Kidney (tissue), 14 donors: ENCODE results near the gene MOB3C. TPM values are rescaled to one million over a fixed set of nuclear protein-coding genes. Genes with fewer than 3 reads are reported as not detected.
A peak's percentile ranks its signal among the peaks of the same experiment; 100 is the strongest.

ENCODE experiments used
- DNase-seq, 5 donors: peaks; one replicate each; pipeline ENCODE4 v3.0.0-alpha.2; 2013 to 2020
- FAIRE-seq: peaks from 2 replicates; lab custom pipeline; 2012; peaks lifted over from hg19 to GRCh38; lab: Jason Lieb, UNC
- H3K27ac ChIP-seq, 2 donors: one replicate each; pipeline ENCODE4 v1.7.0; 2013; ENCODE audit warnings: low read depth in 2 of 2, low read length in 2 of 2, inconsistent platforms in 1 of 2
- H3K27me3 ChIP-seq: one replicate; pipeline ENCODE4 v1.7.1; 2013; ENCODE audit warnings: low read length, inconsistent platforms; ENCODE audit not compliant: control insufficient read depth, insufficient read depth
- H3K36me3 ChIP-seq, 3 donors: one replicate each; pipeline versions ENCODE4 v1.7.0 to v1.7.1; 2013; ENCODE audit warnings: low read length in 3 of 3, control low read depth in 1 of 3, inconsistent platforms in 1 of 3; ENCODE audit not compliant: insufficient read depth in 3 of 3, control insufficient read depth in 2 of 3
- H3K4me1 ChIP-seq, 3 donors: one replicate each; pipeline versions ENCODE4 v1.7.0 to v1.7.1; 2013; ENCODE audit warnings: low read length in 3 of 3, inconsistent platforms in 1 of 3, low read depth in 1 of 3; ENCODE audit not compliant: control insufficient read depth in 2 of 3, insufficient read depth in 2 of 3
- H3K4me3 ChIP-seq, 3 donors: one replicate each; pipeline versions ENCODE4 v1.7.0 to v1.8.1; 2013; ENCODE audit warnings: low read length in 3 of 3, control low read depth in 1 of 3, inconsistent platforms in 1 of 3
- H3K9ac ChIP-seq, 3 donors: one replicate each; pipeline versions ENCODE4 v1.7.0 to v1.7.1; 2013; ENCODE audit warnings: low read length in 3 of 3, control low read depth in 1 of 3, inconsistent platforms in 1 of 3
- H3K9me3 ChIP-seq, 3 donors: one replicate each; pipeline versions ENCODE4 v1.7.0 to v1.7.1; 2013; ENCODE audit warnings: low read length in 3 of 3, control low read depth in 1 of 3, inconsistent platforms in 1 of 3; ENCODE audit not compliant: control insufficient read depth in 2 of 3, insufficient read depth in 1 of 3
- intact Hi-C: fragments of 100-400 bp; cut with DNase I; formaldehyde crosslinking; loops from one replicate; pipeline ENCODE4 v1.11.1; 2022
- polyA plus RNA-seq: library from polyadenylated mRNA; stranded (reverse); fragments of 350-450 nt; fragmentation: Illumina TruSeq; extraction: RNeasy Lipid Tissue Mini Kit (QIAGEN cat#74804); gene quantifications from one replicate; pipeline ENCODE4 v1.2.3, GENCODE V29; 2014; ENCODE audit warnings: low read depth, low replicate concordance; ENCODE audit not compliant: insufficient read depth
- total RNA-seq: library from RNA; stranded (reverse); fragmentation: NEBNext Ultra II Directional; extraction: Animal tissue kit (Norgen Biotek cat#: 25700); gene quantifications from one replicate; pipeline ENCODE4 v1.2.1, GENCODE V29; 2021
- TF ChIP-seq, protein P1 (sequence below): IDR thresholded peaks from 3 replicates; pipeline ENCODE4 v1.5.1; 2012; ENCODE audit warnings: mild to moderate bottlenecking, moderate library complexity, borderline replicate concordance; ENCODE audit not compliant: insufficient read depth; ENCODE audit errors: extremely low read depth
- donor health status: control.
- donor health status: control.
- donor health status: control.
- donor health status: control.
- donor health status: control.
- donor health status: DM: yes; HTN: yes; CAD: no.
- donor health status: Normal renal cell carcinoma (clear cell type).

Gene MOB3C
- total and polyA plus RNA-seq, 2 donors from 2014 or later: 12.4 to 14.9 TPM

DNA sequence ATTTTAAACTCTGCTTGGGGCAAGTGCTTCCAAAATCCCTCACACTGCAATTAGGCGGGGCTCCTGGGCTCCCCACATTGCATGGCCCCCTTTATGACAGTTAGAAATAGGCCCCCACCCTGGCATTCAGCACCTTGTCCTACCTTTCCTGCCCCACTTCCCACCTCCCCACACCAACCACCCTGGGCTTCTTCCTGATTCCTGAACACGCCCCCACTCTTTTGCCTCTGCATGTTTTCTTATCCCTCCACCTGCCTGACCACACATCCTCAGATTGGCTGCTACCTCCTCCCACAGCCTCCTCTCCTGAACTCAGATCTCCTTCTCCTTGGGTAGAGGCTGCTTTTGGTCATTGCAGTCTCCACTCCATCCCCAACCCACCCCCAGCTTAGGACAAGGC is 1.5 kb downstream of the MOB3C start:
- Histone ChIP-seq H3K4me3 (no peak overlapping the region), H3K27ac (no peak overlapping the region), H3K4me1 (peaks cover 0 to 28% (median 12%) of the 10 kb centered on the region in 3 donors), H3K9ac (no peak overlapping the region), H3K9me3 (no peaks in the 10 kb centered on the region), H3K36me3 (no peaks in the 10 kb centered on the region), H3K27me3 (no peaks in the 10 kb centered on the region)
- FAIRE-seq (no peak), DNase-seq (no peak)
- TF ChIP-seq, protein P1, sequence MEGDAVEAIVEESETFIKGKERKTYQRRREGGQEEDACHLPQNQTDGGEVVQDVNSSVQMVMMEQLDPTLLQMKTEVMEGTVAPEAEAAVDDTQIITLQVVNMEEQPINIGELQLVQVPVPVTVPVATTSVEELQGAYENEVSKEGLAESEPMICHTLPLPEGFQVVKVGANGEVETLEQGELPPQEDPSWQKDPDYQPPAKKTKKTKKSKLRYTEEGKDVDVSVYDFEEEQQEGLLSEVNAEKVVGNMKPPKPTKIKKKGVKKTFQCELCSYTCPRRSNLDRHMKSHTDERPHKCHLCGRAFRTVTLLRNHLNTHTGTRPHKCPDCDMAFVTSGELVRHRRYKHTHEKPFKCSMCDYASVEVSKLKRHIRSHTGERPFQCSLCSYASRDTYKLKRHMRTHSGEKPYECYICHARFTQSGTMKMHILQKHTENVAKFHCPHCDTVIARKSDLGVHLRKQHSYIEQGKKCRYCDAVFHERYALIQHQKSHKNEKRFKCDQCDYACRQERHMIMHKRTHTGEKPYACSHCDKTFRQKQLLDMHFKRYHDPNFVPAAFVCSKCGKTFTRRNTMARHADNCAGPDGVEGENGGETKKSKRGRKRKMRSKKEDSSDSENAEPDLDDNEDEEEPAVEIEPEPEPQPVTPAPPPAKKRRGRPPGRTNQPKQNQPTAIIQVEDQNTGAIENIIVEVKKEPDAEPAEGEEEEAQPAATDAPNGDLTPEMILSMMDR: no peak
- intact Hi-C loops: no loop called here

GRCh38 chr1:46614604-46614984 is 2.0 kb downstream of the MOB3C start:
- FAIRE-seq (no peak), DNase-seq (no peak)
- TF ChIP-seq, protein P1: no peak
- H3K9ac ChIP-seq: no peak overlapping the region
- peaks cover 0 to 28% (median 12%) of the 10 kb centered on the region in 3 donors for H3K4me1 ChIP-seq
- no peaks in the 10 kb centered on the region for H3K9me3 ChIP-seq
- no peak overlapping the region for H3K27ac ChIP-seq
- H3K27me3 ChIP-seq: no peaks in the 10 kb centered on the region
- intact Hi-C loops: no loop called here
- H3K36me3 ChIP-seq: no peaks in the 10 kb centered on the region
- H3K4me3 ChIP-seq: no peak overlapping the region

DNA sequence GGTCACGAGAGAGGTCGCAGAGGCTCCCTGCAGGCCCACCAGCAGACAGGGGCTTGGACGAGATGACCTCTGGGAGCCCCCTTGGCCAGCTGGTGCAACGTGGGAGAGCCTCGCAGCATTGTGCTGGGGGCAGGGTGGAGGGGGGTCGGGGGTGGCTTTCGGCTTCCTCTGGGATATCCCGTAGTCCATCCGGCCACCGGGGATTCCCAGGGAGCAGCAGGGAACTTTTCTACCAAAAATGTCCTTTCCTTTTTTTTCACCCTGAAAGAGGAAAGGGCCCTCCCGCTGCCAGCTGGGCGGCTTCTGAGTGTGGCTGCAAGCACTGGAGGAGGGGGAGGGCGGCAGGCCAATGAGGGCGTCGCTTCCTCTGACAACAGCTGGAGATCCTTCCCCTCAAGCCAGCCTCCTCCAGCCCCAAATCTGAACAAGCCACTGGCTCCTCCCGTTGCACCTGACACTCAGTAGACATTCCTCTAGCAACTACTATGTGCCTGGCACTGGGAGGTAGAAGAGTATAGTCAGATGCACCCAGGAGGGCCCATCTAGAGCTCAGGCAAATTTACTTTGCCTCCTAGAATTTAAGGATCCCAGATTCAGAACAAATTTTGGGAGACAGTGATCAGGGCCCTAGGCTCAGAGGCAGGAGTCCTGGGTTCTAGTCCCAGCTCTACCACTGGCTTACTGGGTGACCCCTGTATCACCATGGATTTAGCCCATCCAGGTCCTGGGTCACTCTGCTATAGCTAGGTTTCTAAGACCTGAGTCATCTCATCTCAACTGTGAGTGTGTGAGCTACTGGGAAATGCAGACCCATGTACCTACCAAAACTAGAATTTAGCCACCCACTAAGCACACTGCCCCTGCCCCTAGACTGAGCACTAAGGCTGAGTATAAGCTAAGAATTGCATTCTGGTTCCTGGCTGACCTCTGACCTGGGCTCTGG is 2.7 kb downstream of the MOB3C start:
- Histone ChIP-seq H3K9ac (no peak overlapping the region), H3K27ac (no peak overlapping the region), H3K27me3 (no peaks in the 10 kb centered on the region), H3K4me1 (peaks cover 0 to 28% (median 12%) of the 10 kb centered on the region in 3 donors), H3K9me3 (no peaks in the 10 kb centered on the region), H3K4me3 (peak overlapping the region in 1 of 3 donors; percentile 15), H3K36me3 (peaks cover 0 to 5% (median 3%) of the 10 kb centered on the region in 3 donors)
- FAIRE-seq: no peak
- peak; percentile 71 to 96 (median 75) for DNase-seq
- intact Hi-C loops: no loop called here
- TF ChIP-seq, protein P1: no peak
